PC-3 (cell line): ENCODE data around the gene SMIM14. TPM values are rescaled to one million over a fixed set of nuclear protein-coding genes. Genes with fewer than 3 reads are reported as not detected.
"Not testable (repeated sequence)": the region's sequence is repeated elsewhere in the genome, so short reads cannot be mapped to it uniquely, and the experiment has no call there.

Experiments
- ATAC-seq: fragments of 200-7000 bp; cut with Tn5 transposase; 2 replicates; pipeline ENCODE4 v1.9.1; 2020; ENCODE audit warnings: mild to moderate bottlenecking, moderate library complexity
- BruUV-seq: library from RNA; stranded (reverse); fragments of 400-500 nt; replicated peaks from 2 replicates; lab custom pipeline; 2021; lab: Mats Ljungman, UMichigan
- CTCF ChIA-PET: fragments of 300-600 bp; sonication (Branson Sonifier 250); formaldehyde crosslinking; loops from one replicate; lab custom pipeline; 2022; ENCODE audit warnings: antibody characterized with exemption; lab: Charles Lee
- POLR2A ChIA-PET: fragments of 300-600 bp; sonication (Branson Sonifier 250); formaldehyde crosslinking; loops from one replicate; lab custom pipeline; 2022; ENCODE audit warnings: antibody characterized with exemption; ENCODE audit not compliant: unreplicated experiment; lab: Charles Lee
- DNase-seq: peaks from one replicate; pipeline ENCODE4 v3.0.0-alpha.2; 2015
- H2AFZ ChIP-seq: fragments of 300-600 bp; sonication (generic); 2 replicates; pipeline ENCODE4 v1.6.0; 2016; ENCODE audit warnings: antibody characterized with exemption, low read length
- H3F3A ChIP-seq: fragments of 300-600 bp; sonication (generic); one replicate; pipeline ENCODE4 v1.6.0; 2017; ENCODE audit warnings: antibody characterized with exemption, low read length, control low read depth, mild to moderate bottlenecking; ENCODE audit not compliant: unreplicated experiment
- H3K27ac ChIP-seq: fragments of 300-600 bp; sonication (generic); 2 replicates; pipeline ENCODE4 v1.5.1; 2016; ENCODE audit warnings: mild to moderate bottlenecking, low read length
- H3K27me3 ChIP-seq: fragments of 300-600 bp; sonication (generic); 2 replicates; pipeline ENCODE4 v1.6.1; 2016; ENCODE audit warnings: low read length, mixed read lengths
- H3K36me3 ChIP-seq: fragments of 300-600 bp; sonication (generic); 2 replicates; pipeline ENCODE4 v1.6.1; 2016; ENCODE audit warnings: low read depth, mixed run types, low read length, mixed read lengths
- H3K4me1 ChIP-seq: fragments of 300-600 bp; sonication (generic); 2 replicates; pipeline ENCODE4 v1.5.1; 2016; ENCODE audit warnings: low read length; ENCODE audit not compliant: insufficient read depth
- H3K4me2 ChIP-seq: fragments of 300-600 bp; sonication (generic); 2 replicates; pipeline ENCODE4 v1.6.0; 2016; ENCODE audit warnings: low read length
- H3K4me3 ChIP-seq: fragments of 300-600 bp; sonication (generic); 2 replicates; pipeline ENCODE4 v1.5.1; 2016; ENCODE audit warnings: mild to moderate bottlenecking, low read length, mixed read lengths
- H3K79me2 ChIP-seq: fragments of 300-600 bp; sonication (generic); 2 replicates; pipeline ENCODE4 v1.6.1; 2017; ENCODE audit warnings: low read length, mixed read lengths
- H3K9ac ChIP-seq: fragments of 300-600 bp; sonication (generic); 2 replicates; pipeline ENCODE4 v1.6.0; 2016; ENCODE audit warnings: mild to moderate bottlenecking, low read length
- H3K9me2 ChIP-seq: fragments of 300-600 bp; sonication (generic); replicated peaks from 2 replicates; pipeline ENCODE4 v1.6.1; 2016; ENCODE audit warnings: mixed run types, low read length, mixed read lengths
- H3K9me3 ChIP-seq: fragments of 300-600 bp; sonication (generic); 2 replicates; pipeline ENCODE4 v1.6.1; 2016; ENCODE audit warnings: low read length, mixed read lengths
- H4K20me1 ChIP-seq: fragments of 300-600 bp; sonication (generic); 2 replicates; pipeline ENCODE4 v1.6.1; 2016; ENCODE audit warnings: low read length, mixed read lengths
- CTCF ChIP-seq: fragments of 300-600 bp; sonication (generic); conservative IDR thresholded peaks from 2 replicates; pipeline ENCODE4 v1.5.1; 2017; ENCODE audit warnings: antibody characterized with exemption, low read depth, mild to moderate bottlenecking, low read length
- EZH2 ChIP-seq: fragments of 300-600 bp; sonication (generic); IDR thresholded peaks from one replicate; pipeline ENCODE4 v1.6.1; 2017; ENCODE audit warnings: antibody characterized with exemption, mild to moderate bottlenecking, low read length; ENCODE audit not compliant: unreplicated experiment
- EZH2phosphoT487 ChIP-seq: fragments of 300-600 bp; sonication (generic); IDR thresholded peaks from 2 replicates; pipeline ENCODE4 v1.6.1; 2018; ENCODE audit warnings: mild to moderate bottlenecking, antibody characterized with exemption, low read length, borderline replicate concordance
- intact Hi-C: fragments of 100-400 bp; cut with micrococcal nuclease; formaldehyde crosslinking; loops from 2 replicates; pipeline ENCODE4 v1.9.0; 2023
- total RNA-seq: library from RNA; depleted of rRNA; stranded (reverse); fragments of >200 nt; gene quantifications from 2 replicates; pipeline ENCODE4 v1.2.3, GENCODE V29; 2014

The SMIM14 gene
- total RNA-seq, 1 experiment from 2014 or later: 4.8 TPM

- no TSS peak for BruUV-seq
- Histone ChIP-seq H3K27me3 (no peaks in the 10 kb centered on the region), H3K9me2 (no peaks in the 10 kb centered on the region), H3K4me1 (peaks cover 68% of the 10 kb centered on the region), H3K9me3 (no peaks in the 10 kb centered on the region), H4K20me1 (no peaks in the 10 kb centered on the region), H3K27ac (no peak overlapping the region), H3K36me3 (no peaks in the 10 kb centered on the region), H3F3A (no peaks in the 10 kb centered on the region), H2AFZ (no peak overlapping the region), H3K9ac (no peak overlapping the region), H3K4me3 (no peak overlapping the region), H3K4me2 (0 out of 2 replicates have a peak overlapping the region, but pooled peaks have one; percentile 20), H3K79me2 (no peaks in the 10 kb centered on the region)
- DNase-seq (no peak), ATAC-seq (no peak)
- CTCF ChIA-PET: no interaction called here
- intact Hi-C loops: no loop called here
- TF ChIP-seq EZH2: no peak
- TF ChIP-seq EZH2phosphoT487: no peak
- no peak for TF ChIP-seq CTCF
- POLR2A ChIA-PET: interaction anchor here (0.6 kb wide), 1 partner anchor 68 kb away, joined by 3 read pairs; no protein-coding TSS in a partner anchor
Observed at GRCh38 chr4:39616651-39617050, 22.0 kb downstream of the SMIM14 start.

DNA sequence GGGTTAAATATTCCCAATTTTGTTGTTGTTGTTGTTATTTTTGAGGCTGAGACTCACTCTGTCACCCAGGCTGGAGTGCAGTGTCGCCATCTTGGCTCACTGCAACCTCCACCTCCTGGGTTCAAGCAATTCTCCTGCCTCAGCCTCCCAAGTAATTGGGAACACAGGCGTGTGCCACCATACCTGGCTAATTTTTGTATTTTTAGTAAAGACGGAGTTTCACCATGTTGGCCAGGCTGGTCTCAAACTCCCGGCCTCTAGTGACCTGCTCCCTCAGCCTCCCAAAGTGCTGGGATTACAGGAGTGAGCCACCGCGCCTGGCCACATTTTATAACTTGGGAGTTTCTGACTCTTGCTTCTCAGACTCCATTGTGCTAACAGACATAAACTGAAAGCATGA, 22.6 kb downstream of the SMIM14 start:
- ATAC-seq, H3K27me3 ChIP-seq, H3K9me2 ChIP-seq, H3F3A ChIP-seq, BruUV-seq, H3K79me2 ChIP-seq, H3K27ac ChIP-seq, H3K36me3 ChIP-seq, DNase-seq, H3K9ac ChIP-seq, H3K9me3 ChIP-seq, intact Hi-C loops, H3K4me3 ChIP-seq, H4K20me1 ChIP-seq, H2AFZ ChIP-seq, H3K4me2 ChIP-seq, POLR2A ChIA-PET, CTCF ChIA-PET: not testable (repeated sequence)
- peaks cover 64% of the 10 kb centered on the region for H3K4me1 ChIP-seq

DNA sequence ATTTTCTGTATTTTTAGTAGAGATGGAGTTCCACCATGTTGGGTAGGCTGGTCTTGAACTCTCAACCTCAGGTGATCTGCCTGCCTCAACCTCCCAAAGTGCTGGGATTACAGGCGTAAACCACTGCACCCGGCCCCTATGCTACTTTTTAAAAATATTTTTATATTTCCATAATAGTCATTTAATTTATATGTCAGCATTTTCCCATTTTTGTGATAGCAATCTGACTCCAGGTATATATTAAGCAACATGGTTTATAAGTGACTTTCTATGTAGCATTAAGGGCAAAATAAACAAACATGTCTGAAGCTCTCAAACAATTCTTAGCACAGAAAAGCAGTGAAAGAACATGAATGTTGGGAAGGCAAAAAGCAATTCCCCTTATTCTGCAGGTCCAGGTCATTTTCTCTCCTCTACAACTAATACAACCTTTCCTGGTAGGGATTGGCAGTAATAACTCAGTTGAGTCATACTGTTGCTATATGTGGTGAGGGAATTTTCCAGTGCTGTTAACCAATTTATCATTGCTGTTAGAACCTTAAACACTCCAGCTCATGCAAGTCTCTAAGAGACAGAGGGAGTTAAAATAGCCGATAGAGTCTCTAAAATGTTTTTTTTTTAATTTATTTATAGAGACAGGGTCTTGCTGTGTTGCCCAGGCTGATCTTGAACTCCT, 24.0 kb downstream of the SMIM14 start:
- Histone ChIP-seq H3K79me2 (no peaks in the 10 kb centered on the region), H3K27me3 (no peaks in the 10 kb centered on the region), H3K36me3 (no peaks in the 10 kb centered on the region), H3K9ac (no peak overlapping the region), H3K4me3 (no peak overlapping the region), H3K4me1 (peaks cover 61% of the 10 kb centered on the region), H3K9me3 (no peaks in the 10 kb centered on the region), H2AFZ (no peak overlapping the region), H3K27ac (peak overlapping the region; percentile 33), H3K9me2 (no peaks in the 10 kb centered on the region), H3K4me2 (peak overlapping the region; percentile 41; the same call in 1 of the 2 replicates), H4K20me1 (no peaks in the 10 kb centered on the region), H3F3A (no peaks in the 10 kb centered on the region)
- BruUV-seq: no TSS peak
- ATAC-seq (peak; percentile 51; the same call in 1 of the 2 replicates), DNase-seq (peak; percentile 69)
- intact Hi-C loops: no loop called here
- ChIA-PET POLR2A (interaction anchor here (0.6 kb wide), 1 partner anchor 24 kb away, joined by 5 read pairs; no protein-coding TSS in a partner anchor), CTCF (no interaction called here)
- TF ChIP-seq EZH2 (no peak), EZH2phosphoT487 (no peak), CTCF (no peak)
